ENCODE results near the gene STYXL1. TPM values are rescaled to one million over a fixed set of nuclear protein-coding genes. Genes with fewer than 3 reads are reported as not detected.

The STYXL1 gene
- total and polyA plus RNA-seq, 7 donors: 9.4 to 81.4 (median 30.7) TPM

DNA sequence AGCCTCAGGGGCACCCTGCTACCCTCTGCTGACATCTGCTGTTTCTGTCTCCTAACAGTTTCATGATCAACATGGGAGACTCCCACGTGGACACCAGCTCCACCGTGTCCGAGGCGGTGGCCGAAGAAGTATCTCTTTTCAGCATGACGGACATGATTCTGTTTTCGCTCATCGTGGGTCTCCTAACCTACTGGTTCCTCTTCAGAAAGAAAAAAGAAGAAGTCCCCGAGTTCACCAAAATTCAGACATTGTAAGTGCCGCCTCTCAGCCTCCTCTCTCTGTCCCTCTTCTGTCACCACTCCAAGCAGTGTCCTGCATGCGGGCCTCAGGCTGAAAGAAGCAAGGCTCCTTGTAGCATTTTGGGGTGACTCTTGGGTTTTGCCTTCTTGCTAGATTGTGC, 93.9 kb downstream of the STYXL1 start:
- Histone ChIP-seq H3K27ac (no peak overlapping the region), H3K4me3 (no peak overlapping the region), H3K36me3 (peaks cover 0 to 51% (median 20%) of the 10 kb centered on the region in 4 donors), H3K4me1 (no peaks in the 10 kb centered on the region), H3K27me3 (no peaks in the 10 kb centered on the region), H3K9me3 (no peaks in the 10 kb centered on the region)
- DNase-seq: no peak
- intact Hi-C loops (cut with DNase I): no loop called here
- WGBS, 2 donors: 89 to 90% methylated on average over 11 of the region's 11 CpGs
- TF ChIP-seq, protein P1, sequence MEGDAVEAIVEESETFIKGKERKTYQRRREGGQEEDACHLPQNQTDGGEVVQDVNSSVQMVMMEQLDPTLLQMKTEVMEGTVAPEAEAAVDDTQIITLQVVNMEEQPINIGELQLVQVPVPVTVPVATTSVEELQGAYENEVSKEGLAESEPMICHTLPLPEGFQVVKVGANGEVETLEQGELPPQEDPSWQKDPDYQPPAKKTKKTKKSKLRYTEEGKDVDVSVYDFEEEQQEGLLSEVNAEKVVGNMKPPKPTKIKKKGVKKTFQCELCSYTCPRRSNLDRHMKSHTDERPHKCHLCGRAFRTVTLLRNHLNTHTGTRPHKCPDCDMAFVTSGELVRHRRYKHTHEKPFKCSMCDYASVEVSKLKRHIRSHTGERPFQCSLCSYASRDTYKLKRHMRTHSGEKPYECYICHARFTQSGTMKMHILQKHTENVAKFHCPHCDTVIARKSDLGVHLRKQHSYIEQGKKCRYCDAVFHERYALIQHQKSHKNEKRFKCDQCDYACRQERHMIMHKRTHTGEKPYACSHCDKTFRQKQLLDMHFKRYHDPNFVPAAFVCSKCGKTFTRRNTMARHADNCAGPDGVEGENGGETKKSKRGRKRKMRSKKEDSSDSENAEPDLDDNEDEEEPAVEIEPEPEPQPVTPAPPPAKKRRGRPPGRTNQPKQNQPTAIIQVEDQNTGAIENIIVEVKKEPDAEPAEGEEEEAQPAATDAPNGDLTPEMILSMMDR (IDR thresholded peaks at IDR 0.05): no peak
- TF ChIP-seq POLR2A (IDR thresholded peaks at IDR 0.05) (no peak), EP300 (IDR thresholded peaks at IDR 0.05) (no peak), POLR2AphosphoS5 (IDR thresholded peaks at IDR 0.05) (no peak)

DNA sequence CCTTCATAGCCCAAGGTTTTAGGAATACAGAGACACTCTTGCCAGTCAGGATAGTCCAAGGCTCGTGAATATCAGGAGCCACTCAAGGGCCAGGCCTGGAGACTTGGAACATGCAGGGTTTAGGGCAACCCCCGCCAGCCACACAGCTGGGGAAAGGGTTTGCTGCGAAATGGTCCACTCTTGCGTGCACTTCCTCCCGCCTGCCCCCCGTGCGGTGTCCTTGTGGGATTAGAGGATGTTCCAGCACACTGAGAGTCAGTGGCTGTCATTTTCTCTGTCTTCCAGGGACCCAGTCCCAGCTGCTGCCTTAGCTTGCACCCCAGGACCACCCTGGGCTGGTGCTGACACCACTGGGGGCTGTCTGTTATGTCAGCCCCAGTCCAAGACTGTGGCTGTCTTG, 94.4 kb downstream of the STYXL1 start:
- H3K4me1 ChIP-seq: no peaks in the 10 kb centered on the region
- H3K27ac ChIP-seq: no peak overlapping the region
- no peaks in the 10 kb centered on the region for H3K9me3 ChIP-seq
- DNase-seq: no peak
- TF ChIP-seq EP300 (IDR thresholded peaks at IDR 0.05) (no peak), POLR2AphosphoS5 (IDR thresholded peaks at IDR 0.05) (no peak), POLR2A (IDR thresholded peaks at IDR 0.05) (no peak)
- TF ChIP-seq, protein P1 (IDR thresholded peaks at IDR 0.05): no peak
- peaks cover 0 to 49% (median 20%) of the 10 kb centered on the region in 4 donors for H3K36me3 ChIP-seq
- H3K4me3 ChIP-seq: no peak overlapping the region
- 92% methylated on average over 7 of the region's 7 CpGs for WGBS, 2 donors
- intact Hi-C loops (cut with DNase I): no loop called here
- no peaks in the 10 kb centered on the region for H3K27me3 ChIP-seq

DNA sequence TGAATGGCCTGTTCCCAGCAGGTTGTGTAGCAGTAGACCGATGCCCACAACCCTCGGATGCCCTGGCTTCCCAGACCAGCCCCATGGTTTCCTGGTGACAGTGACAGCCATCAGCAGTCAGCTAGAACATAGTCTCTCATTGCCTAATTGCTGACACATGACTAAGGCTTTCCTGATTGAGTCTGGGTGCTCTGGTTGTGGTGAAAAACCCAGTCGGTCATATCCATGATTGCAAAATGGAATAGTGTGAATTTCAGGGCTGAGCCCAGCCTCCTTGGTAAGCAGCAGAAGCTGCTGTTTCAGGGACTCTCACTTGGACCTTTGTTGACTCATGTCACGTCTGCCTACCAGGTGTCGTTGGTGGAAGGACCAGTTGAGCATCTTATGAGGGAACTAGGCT, 96.3 kb downstream of the STYXL1 start:
- Histone ChIP-seq H3K27ac (no peak overlapping the region), H3K4me1 (peaks cover 0 to 4% (median 0%) of the 10 kb centered on the region in 4 donors), H3K9me3 (no peaks in the 10 kb centered on the region), H3K4me3 (no peak overlapping the region), H3K27me3 (no peaks in the 10 kb centered on the region), H3K36me3 (peaks cover 0 to 35% (median 20%) of the 10 kb centered on the region in 4 donors)
- WGBS, 2 donors: 74 to 78% methylated on average over 5 of the region's 5 CpGs
- TF ChIP-seq EP300 (IDR thresholded peaks at IDR 0.05) (no peak), POLR2AphosphoS5 (IDR thresholded peaks at IDR 0.05) (peak in 1 of 4 donors; percentile 20), POLR2A (IDR thresholded peaks at IDR 0.05) (no peak)
- TF ChIP-seq, protein P1 (IDR thresholded peaks at IDR 0.05): no peak
- intact Hi-C loops (cut with DNase I): no loop called here
- DNase-seq: no peak

DNA sequence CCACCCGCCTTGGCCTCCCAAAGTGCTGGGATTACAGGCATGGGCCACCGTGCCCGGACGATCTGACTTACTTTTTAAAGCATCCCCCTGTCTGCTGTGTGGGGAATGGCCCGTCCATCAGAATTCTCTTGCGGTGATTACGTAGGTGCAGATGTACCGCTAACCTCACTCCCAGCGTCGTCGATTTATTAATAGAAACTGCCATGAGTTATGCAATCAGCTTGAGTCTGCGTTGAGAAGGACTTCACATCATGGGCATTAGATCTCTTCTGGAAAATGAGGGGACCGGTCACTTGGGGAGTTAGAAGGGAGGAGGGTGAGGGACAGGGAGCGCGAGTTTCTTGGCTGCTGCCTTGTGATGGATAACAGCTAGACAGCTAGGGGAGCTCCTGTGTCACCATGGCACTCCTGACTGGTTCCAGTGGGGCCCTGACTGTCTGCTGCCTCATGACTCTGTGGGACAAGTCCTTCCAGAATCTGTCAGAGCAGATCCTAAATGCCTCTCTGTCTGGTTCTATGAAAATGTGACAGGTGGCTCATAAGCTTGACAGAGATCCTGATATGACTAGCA, 97.6 kb downstream of the STYXL1 start:
- TF ChIP-seq POLR2AphosphoS5 (IDR thresholded peaks at IDR 0.05) (no peak), POLR2A (IDR thresholded peaks at IDR 0.05) (no peak), EP300 (IDR thresholded peaks at IDR 0.05) (no peak)
- TF ChIP-seq, protein P1 (IDR thresholded peaks at IDR 0.05): no peak
- Histone ChIP-seq H3K36me3 (peaks cover 0 to 22% (median 13%) of the 10 kb centered on the region in 4 donors), H3K27me3 (no peaks in the 10 kb centered on the region), H3K9me3 (no peaks in the 10 kb centered on the region), H3K27ac (no peak overlapping the region), H3K4me1 (peaks cover 0 to 6% (median 2%) of the 10 kb centered on the region in 4 donors), H3K4me3 (no peak overlapping the region)
- no peak for DNase-seq
- intact Hi-C loops (cut with DNase I): no loop called here
- WGBS, 2 donors: 91% methylated on average over 15 of the region's 15 CpGs

DNA sequence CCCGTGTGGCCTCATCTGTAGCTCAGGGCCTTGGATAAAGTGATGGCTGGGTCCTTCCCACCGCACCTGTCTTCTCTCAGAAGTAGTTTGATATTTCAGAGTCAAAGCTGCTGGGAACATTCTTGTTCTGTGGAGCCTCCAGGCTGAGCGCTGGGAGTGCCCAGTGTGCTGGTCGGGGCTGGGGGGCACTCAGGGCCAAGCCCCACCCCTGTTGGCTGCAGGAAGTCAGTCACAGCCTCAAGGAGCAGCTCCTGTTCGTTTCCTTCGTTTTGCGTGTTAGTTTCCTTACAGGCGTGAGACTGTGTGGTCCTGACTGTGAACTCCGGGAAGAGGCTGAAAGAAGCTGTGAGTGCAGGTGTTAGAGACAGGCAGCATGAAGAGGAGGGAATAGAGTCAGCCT, 99.6 kb downstream of the STYXL1 start:
- no peaks in the 10 kb centered on the region for H3K9me3 ChIP-seq
- H3K27me3 ChIP-seq: no peaks in the 10 kb centered on the region
- no peak overlapping the region for H3K27ac ChIP-seq
- WGBS, 2 donors: 84 to 86% methylated on average over 9 of the region's 9 CpGs
- no peak overlapping the region for H3K4me3 ChIP-seq
- no peak for TF ChIP-seq POLR2A (IDR thresholded peaks at IDR 0.05)
- TF ChIP-seq, protein P1 (IDR thresholded peaks at IDR 0.05): no peak
- TF ChIP-seq EP300 (IDR thresholded peaks at IDR 0.05): no peak
- TF ChIP-seq POLR2AphosphoS5 (IDR thresholded peaks at IDR 0.05): no peak
- intact Hi-C loops (cut with DNase I): no loop called here
- no peak for DNase-seq
- peaks cover 0 to 6% (median 0%) of the 10 kb centered on the region in 4 donors for H3K36me3 ChIP-seq
- peaks cover 0 to 6% (median 2%) of the 10 kb centered on the region in 4 donors for H3K4me1 ChIP-seq

Data from sigmoid colon (tissue), 7 donors.